Stimulated activated CD8-positive, alpha-beta memory T cell treated with anti-CD3 and anti-CD28 coated beads, Interleukin-15, amount 100 ng/mL, for 48 hours (primary cell): Measurements from ENCODE around the gene ANKRD13A.
"Not testable (repeated sequence)": the region's sequence is repeated elsewhere in the genome, so short reads cannot be mapped to it uniquely, and the experiment has no call there.

Source experiments
- DNase-seq, 2 donors: peaks; one replicate each; pipeline ENCODE4 v3.0.0-alpha.2; 2020; ENCODE audit warnings: low read depth in 2 of 2

The ANKRD13A gene

DNA sequence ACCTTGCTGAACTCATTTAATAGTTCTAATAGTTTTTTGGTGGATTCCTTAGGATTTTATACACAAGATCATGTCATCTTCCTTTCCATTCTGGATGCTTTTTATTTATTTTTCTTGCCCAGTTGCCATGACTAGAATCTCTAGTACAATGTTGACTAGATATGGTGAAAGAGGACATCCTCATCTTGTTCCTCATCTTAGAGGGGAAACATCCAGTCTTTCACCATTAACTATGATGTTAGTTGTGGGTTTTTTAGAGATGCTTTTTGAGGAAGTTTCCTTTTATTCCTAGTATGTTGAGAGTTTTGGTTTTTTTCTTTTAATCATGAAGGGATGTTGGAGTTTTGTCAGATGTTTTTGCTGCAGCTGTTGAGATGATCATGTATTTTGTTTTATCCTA is 8.7 kb downstream of the ANKRD13A start:
- no peak for DNase-seq

DNA sequence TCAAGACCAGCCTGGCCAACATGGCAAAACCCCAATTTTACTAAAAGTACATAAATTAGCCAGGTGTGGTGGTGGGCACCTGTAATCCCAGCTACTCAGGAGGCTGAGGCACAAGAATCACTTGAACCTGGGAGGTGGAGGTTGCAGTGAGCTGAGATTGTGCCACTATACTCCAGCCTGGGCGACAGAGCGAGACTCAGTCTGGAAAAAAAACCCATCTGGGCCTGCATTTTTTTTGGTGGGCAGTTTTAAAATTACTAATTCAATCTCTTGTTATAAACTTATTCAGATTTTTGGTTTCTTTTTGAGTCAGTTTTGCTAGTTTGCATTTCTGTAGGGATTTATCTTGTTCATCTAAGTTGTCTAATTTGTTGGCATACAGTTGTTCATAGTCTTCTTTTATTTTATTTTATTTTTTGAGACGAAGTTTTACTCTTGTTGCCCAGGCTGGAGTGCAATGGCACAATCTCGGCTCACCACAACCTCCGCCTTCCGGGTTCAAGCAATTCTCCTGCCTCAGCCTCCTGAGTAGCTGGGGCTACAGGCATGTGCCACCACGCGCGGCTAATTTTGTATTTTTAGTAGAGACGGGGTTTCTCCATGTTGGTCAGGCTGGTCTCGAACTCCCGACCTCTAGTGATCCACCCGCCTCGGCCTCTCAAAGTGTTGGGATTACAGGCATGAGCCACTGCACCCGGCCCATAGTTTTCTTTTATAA is 9.6 kb downstream of the ANKRD13A start:
- DNase-seq, result not testable (repeated sequence)

GRCh38 chr12:110010853-110011723 is 11.9 kb downstream of the ANKRD13A start:
- DNase-seq, result no peak

DNA sequence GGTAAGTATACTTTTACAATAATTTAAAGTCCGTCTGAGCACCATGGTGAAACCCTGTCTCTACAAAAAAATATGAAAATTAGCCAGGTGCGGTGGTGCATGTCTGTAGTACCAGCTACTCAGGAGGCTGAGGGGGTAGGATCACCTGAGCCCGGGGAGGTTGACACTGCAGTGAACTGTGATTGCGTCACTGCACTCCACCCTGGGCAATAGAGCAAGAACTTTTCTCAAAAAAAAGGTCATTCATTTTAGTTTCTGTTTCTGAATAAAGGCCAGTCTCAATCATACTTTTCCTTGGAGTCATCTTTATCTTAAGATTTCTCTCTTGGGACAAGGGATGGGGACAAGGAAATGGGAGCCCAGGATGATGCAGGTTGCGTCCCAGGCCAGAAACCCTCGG is 12.9 kb downstream of the ANKRD13A start:
- no peak for DNase-seq

- no peak for DNase-seq
Measured at GRCh38 chr12:110012659-110013058, 13.4 kb downstream of the ANKRD13A start.

DNA sequence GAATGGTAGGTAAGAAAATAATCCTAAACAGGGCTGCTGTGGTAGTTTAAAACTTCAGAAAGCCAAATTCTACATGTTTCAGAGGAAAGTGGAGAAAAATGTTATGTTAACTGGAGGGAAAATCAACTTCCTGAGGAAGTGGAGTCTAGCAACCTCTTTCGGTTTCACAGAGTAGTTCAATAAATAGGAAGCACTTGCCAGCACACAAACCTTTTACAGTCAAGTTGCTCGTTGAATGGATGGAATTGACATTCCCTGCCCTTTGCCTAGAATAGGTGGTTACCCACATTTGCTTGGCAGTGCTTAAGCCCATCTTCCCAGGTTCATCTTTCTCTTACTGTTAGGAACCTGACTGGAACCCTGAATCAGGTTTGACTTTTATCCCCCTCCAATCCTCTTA is 15.9 kb downstream of the ANKRD13A start:
- DNase-seq, result no peak

DNA sequence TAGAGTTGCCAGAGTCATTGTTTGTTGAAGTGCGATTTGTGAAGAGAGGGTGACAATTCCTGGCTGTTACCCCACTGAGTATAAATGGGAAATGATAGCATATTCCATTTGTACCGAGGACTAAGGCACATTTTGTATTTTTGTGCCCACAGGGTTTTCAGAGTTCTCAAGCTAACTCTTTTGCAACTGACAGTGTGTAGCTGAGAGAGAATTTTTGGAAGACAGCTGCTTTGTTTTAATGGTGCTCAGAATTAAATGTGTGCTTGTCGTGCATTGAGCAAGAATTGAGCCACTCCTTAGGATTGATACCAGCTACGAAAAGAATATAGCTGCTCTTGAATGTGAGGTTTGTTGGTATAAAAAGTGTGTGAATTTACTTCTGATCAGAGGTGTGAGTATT is 21.7 kb downstream of the ANKRD13A start:
- DNase-seq, result no peak

- no peak for DNase-seq
Measured at GRCh38 chr12:110023059-110023980, 24.1 kb downstream of the ANKRD13A start.

GRCh38 chr12:110024051-110024450 is 24.8 kb downstream of the ANKRD13A start:
- DNase-seq, result no peak

DNA sequence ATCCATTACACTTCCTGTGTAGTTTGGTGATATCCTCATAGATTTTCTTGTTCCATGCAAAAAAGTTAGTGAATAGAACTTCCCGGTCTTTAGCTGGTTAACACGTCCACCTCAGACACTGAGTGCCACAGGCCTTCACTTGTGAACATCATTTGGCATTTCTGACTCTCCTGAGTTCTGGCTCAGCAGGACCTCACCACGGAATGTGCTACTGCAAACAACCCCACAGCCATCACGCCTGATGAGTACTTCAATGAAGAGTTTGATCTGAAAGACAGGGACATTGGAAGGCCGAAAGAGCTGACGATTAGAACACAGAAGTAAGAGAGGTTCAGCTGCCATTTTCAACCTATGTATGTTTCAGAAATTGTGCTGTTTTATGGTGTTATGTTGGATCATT is 29.1 kb downstream of the ANKRD13A start:
- DNase-seq, result no peak

DNA sequence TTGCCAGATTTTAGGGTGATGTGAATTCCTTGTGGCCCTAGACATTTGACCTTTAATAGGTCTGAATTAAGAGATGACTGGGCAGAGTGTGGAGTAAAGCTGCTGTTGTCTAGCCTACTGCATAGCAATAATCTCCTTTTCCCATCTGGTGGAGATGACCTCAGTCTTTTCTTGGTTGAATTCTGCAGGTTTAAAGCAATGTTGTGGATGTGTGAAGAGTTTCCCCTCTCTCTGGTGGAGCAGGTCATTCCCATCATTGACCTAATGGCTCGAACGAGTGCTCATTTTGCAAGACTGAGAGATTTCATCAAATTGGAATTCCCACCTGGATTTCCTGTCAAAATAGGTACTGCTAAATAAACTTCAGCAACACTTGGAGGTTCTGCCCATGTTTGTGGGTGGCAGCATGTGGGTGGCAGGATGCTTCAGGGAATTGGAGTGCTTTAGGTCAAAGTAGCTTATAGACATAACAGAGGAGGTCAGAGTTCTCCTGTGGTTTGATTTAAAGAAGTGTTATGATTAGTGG is 30.1 kb downstream of the ANKRD13A start:
- no peak for DNase-seq

- no peak for DNase-seq
Measured at GRCh38 chr12:110033888-110034287, 34.7 kb downstream of the ANKRD13A start.

GRCh38 chr12:110035534-110036104 is 36.4 kb downstream of the ANKRD13A start:
- no peak for DNase-seq

DNA sequence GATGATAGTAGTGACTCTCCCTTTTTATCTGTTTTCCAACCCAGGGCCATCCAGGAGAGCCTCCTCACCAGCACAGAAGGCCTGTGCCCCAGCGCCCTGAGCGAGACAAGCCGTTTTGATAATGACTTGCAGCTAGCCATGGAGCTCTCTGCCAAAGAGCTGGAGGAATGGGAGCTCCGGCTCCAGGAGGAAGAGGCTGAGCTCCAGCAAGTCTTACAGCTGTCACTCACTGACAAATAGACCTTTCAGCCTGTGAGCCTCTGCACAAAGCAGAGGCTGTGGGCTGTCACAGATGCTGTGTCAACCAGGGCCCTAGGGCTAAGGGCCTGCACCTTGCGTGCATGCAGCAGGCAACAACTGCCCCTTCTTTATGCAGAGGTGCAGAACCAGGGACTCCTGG is 38.1 kb downstream of the ANKRD13A start:
- no peak for DNase-seq

DNA sequence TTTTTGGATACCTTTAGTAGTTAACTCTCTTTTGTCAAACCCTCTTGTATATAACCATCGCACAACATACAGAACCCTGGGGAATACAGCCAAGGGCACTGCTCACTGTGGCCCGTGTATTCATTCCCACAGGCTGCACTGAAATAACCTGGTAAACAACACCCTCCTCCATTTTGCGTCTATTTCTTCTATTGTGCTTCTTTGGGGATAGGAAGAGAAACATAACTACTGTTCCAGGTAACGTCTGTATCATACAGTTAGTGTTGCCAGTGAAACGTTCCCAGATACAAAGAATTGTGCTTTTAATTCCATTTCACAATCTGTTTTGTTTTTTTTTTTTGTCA is 39.5 kb downstream of the ANKRD13A start:
- no peak for DNase-seq

GRCh38 chr12:110039085-110039807 is 40.0 kb downstream of the ANKRD13A start:
- no peak for DNase-seq

- no peak for DNase-seq
Measured at GRCh38 chr12:110042264-110042663, 43.0 kb downstream of the ANKRD13A start.

DNA sequence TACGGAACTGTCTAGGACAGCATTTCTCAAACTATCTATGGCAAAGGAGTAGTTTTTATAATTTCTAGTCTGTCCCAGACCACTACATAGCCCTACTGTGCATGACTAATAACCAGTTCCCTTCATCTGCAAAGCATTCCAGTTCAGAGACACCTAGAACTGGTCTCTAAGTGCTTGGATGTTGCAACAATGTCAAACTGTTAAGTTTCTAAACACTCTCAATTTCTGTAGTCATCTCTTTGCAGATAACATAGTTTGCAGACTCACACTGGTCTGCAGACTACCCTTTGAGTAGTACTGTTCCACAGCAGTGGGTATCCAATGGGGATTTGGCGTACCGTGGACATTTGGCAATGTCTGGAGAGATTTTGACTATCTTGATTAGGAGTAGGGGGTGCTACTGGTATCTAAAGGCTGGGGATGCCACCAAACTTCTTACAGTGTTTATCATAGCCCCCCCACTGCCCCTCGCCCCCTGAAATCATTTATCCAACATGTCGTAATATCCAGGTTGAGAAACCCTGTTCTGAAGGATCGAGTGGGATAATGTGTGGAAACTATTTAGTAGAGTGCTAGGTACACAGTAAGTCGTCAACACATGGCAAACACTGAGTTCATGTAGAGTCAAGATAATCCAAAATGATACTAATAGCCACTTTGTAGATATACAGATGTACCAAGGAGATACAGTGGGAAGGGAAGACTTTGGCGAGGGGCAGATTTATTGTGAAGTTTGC is 47.4 kb downstream of the ANKRD13A start:
- no peak for DNase-seq

DNA sequence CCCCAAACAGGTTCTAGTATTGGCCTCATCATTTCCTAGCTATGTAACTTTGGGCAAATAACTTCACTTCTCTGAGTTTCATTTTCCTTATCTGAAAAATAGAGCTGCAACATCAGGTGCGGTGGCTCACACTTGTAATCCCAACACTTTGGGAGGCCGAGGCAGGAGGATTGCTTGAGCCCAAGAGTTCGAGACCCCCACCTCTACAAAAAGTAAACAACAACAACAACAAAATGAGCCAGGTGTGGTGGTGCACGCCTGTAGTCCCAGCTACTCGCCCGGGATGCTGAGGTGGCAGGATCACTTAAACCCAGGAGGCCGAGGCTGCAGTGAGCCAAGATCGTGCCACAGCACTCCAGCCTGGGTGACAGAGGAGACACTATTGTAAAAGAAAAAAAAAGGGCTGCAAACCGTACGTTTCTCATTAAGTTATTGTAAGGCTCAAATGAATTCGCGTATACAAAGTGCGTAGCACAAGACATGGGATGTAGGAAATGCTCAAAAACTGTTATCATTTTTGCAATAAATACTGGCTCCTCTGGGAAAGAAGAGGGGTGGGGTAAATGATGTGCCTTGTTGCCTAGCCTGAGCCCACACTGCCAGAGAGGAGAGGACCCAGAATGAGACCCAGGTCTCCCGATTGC is 48.2 kb downstream of the ANKRD13A start:
- DNase-seq, result no peak
